Right atrium auricular region (tissue), 2 donors: ENCODE measurements around the gene PDZRN3. TPM values are rescaled to one million over a fixed set of nuclear protein-coding genes. Genes with fewer than 3 reads are reported as not detected.

Experiments
- DNase-seq: peaks from one replicate; pipeline ENCODE4 v3.0.0-alpha.2; 2019; ENCODE audit warnings: low spot score
- H3K27ac ChIP-seq, 2 donors: fragments of 200-600 bp; sonication (generic); 1 replicate in 1 of 2; 2 replicates in 1 of 2; pipeline ENCODE4 v1.5.1; 2016 to 2019
- H3K27me3 ChIP-seq, 2 donors: fragments of 200-600 bp; sonication (generic); one replicate each; pipeline versions ENCODE4 v1.5.1 to v1.6.0; 2017 to 2019
- H3K36me3 ChIP-seq: fragments of 200-600 bp; sonication (generic); one replicate; pipeline ENCODE4 v1.5.1; 2016
- H3K4me1 ChIP-seq, 2 donors: fragments of 200-600 bp; sonication (generic); one replicate each; pipeline versions ENCODE4 v1.5.1 to v1.6.0; 2017 to 2019
- H3K4me3 ChIP-seq, 2 donors: fragments of 200-600 bp; sonication (generic); 1 replicate in 1 of 2; 2 replicates in 1 of 2; pipeline ENCODE4 v1.5.1; 2017 to 2019; ENCODE audit warnings: mild to moderate bottlenecking in 1 of 2, moderate library complexity in 1 of 2
- H3K9me3 ChIP-seq, 2 donors: fragments of 200-600 bp; sonication (generic); one replicate each; pipeline ENCODE4 v1.5.1; 2019
- total RNA-seq, 2 donors: library from RNA; depleted of rRNA; stranded (reverse); fragments of >200 nt; gene quantifications; one replicate each; pipeline ENCODE4 v1.1.0, GENCODE V29; 2016
- TF ChIP-seq, protein P1 (sequence below), 2 donors: fragments of 200-600 bp; sonication (generic); IDR thresholded peaks; one replicate each; pipeline ENCODE4 v1.5.1; 2019; ENCODE audit warnings: antibody characterized with exemption in 2 of 2

The PDZRN3 gene
- total RNA-seq, 2 donors from 2014 or later, result 66.8 to 87.4 TPM

DNA sequence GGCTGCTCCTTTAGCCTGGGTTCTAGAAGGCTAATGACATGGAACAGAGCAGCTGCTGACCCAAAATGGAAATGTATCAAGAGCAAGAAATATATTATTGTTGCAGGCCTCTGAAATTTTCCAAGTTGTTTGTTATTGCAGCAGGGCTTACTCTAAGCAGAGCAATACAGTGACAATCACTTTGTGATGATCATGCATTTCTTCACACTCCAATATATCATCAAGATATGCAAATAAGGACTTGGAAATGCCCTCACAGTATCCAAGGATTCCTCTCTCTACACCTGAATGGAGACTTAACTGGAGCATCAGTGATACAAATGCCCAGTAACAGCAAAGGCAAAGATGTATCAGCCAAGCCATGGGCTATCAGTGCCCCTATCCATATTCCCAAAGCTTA is 89.6 kb downstream of the PDZRN3 start:
- no peaks in the 10 kb centered on the region for H3K36me3 ChIP-seq
- no peak overlapping the region for H3K4me3 ChIP-seq
- TF ChIP-seq, protein P1, sequence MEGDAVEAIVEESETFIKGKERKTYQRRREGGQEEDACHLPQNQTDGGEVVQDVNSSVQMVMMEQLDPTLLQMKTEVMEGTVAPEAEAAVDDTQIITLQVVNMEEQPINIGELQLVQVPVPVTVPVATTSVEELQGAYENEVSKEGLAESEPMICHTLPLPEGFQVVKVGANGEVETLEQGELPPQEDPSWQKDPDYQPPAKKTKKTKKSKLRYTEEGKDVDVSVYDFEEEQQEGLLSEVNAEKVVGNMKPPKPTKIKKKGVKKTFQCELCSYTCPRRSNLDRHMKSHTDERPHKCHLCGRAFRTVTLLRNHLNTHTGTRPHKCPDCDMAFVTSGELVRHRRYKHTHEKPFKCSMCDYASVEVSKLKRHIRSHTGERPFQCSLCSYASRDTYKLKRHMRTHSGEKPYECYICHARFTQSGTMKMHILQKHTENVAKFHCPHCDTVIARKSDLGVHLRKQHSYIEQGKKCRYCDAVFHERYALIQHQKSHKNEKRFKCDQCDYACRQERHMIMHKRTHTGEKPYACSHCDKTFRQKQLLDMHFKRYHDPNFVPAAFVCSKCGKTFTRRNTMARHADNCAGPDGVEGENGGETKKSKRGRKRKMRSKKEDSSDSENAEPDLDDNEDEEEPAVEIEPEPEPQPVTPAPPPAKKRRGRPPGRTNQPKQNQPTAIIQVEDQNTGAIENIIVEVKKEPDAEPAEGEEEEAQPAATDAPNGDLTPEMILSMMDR (IDR thresholded peaks at IDR 0.05), result no peak
- no peaks in the 10 kb centered on the region for H3K27me3 ChIP-seq
- DNase-seq, result no peak
- no peaks in the 10 kb centered on the region for H3K9me3 ChIP-seq
- H3K27ac ChIP-seq, result no peak overlapping the region
- H3K4me1 ChIP-seq, result peaks cover 0 to 13% of the 10 kb centered on the region in 2 donors

DNA sequence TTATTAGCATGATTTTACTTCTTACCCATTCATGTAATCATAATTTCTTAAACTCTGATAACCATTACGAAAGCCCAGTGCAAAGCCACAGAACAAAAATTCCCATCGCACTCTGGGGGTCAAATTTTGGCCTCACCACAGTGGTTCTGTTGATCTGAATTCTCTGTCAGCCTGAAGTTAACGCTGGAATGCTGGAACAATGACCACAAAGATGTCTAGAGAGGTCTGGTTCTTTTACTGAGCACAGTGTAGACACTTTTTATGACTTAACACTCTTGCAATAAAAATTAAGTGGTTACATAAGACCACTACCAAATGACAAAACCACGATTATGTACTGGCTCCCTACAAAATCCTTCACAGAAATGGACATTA is 94.7 kb downstream of the PDZRN3 start:
- peaks cover 0 to 14% of the 10 kb centered on the region in 2 donors for H3K4me1 ChIP-seq
- H3K27ac ChIP-seq, result peak overlapping the region; percentile 50 to 84
- no peak for DNase-seq

DNA sequence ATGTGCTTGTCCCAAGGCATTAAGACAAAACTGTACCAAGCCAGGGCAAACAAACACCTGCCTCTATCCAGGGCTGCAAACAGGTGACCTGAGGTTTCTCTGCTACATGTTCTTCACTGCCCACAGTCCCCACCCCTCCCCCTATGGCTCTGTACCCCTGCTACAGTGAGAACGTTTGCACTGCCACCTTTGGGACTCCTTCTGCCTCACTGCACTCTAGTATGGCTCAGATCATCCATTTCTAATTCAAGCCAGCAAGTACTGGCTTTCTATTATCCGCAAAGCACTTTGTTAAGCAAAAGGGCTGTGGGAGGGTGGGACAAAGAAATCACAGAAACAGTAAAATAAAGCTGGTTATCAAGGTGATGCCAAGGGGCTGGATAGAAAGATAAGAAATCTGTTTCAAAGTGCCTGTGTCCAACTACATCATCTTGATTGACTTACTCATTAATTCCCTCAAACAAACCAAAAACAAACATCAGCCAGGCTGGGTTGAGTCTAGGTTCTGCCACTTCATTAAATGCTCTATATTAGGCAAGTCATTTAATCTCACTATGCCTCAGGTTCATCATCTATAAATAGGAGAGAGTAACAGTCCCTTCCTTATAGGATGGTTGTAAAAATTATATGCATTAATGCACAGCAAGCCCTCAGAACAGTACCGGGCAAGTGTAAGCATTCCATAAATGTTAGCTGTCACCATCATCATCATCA is 95.3 kb downstream of the PDZRN3 start:
- Histone ChIP-seq H3K36me3 (no peaks in the 10 kb centered on the region), H3K27ac (peak overlapping the region; percentile 50 to 84), H3K27me3 (no peaks in the 10 kb centered on the region), H3K4me1 (peaks cover 0 to 14% of the 10 kb centered on the region in 2 donors), H3K9me3 (no peaks in the 10 kb centered on the region), H3K4me3 (no peak overlapping the region)
- DNase-seq, result no peak
- TF ChIP-seq, protein P1 (IDR thresholded peaks at IDR 0.05), result no peak

More for the DNA sequence above, 94.7 kb downstream of the PDZRN3 start:
- H3K27me3 ChIP-seq, result no peaks in the 10 kb centered on the region
- no peaks in the 10 kb centered on the region for H3K36me3 ChIP-seq
- TF ChIP-seq, protein P1 (IDR thresholded peaks at IDR 0.05), result no peak
- H3K4me3 ChIP-seq, result no peak overlapping the region
- no peaks in the 10 kb centered on the region for H3K9me3 ChIP-seq

- no peak for DNase-seq
- no peaks in the 10 kb centered on the region for H3K9me3 ChIP-seq
- H3K27ac ChIP-seq, result no peak overlapping the region
- H3K4me3 ChIP-seq, result no peak overlapping the region
- H3K4me1 ChIP-seq, result peaks cover 0 to 38% of the 10 kb centered on the region in 2 donors
- TF ChIP-seq, protein P1 (IDR thresholded peaks at IDR 0.05), result no peak
- H3K36me3 ChIP-seq, result no peaks in the 10 kb centered on the region
- no peaks in the 10 kb centered on the region for H3K27me3 ChIP-seq
Observed at GRCh38 chr3:73525591-73525990, 99.2 kb downstream of the PDZRN3 start.

- no peak for DNase-seq
- Histone ChIP-seq H3K4me3 (no peak overlapping the region), H3K4me1 (peaks cover 0 to 38% of the 10 kb centered on the region in 2 donors), H3K9me3 (no peaks in the 10 kb centered on the region), H3K27ac (peak overlapping the region in 1 of 2 donors; percentile 44), H3K27me3 (no peaks in the 10 kb centered on the region), H3K36me3 (no peaks in the 10 kb centered on the region)
- TF ChIP-seq, protein P1 (IDR thresholded peaks at IDR 0.05), result no peak
Observed at GRCh38 chr3:73523661-73524060, 101.1 kb downstream of the PDZRN3 start.
